B cell (primary cell): ENCODE results near the gene NIP7. TPM values are rescaled to one million over a fixed set of nuclear protein-coding genes. Genes with fewer than 3 reads are reported as not detected.
A peak's percentile ranks its signal among the peaks of the same experiment; 100 is the strongest.

Source experiments
- ATAC-seq: fragments of 200-7000 bp; cut with Tn5 transposase; one replicate; pipeline ENCODE4 v1.10.0; 2021; ENCODE audit warnings: low read depth, mild to moderate bottlenecking, moderate number of reproducible peaks, moderate library complexity
- CTCF ChIA-PET: fragments of 350-600 bp; sonication (Branson Sonifier 250); formaldehyde crosslinking; loops from one replicate; lab custom pipeline; 2021; ENCODE audit warnings: antibody characterized with exemption, inconsistent platforms; lab: Charles Lee
- POLR2A ChIA-PET: fragments of 350-600 bp; sonication (Branson Sonifier 250); formaldehyde crosslinking; loops from one replicate; lab custom pipeline; 2021; ENCODE audit warnings: antibody characterized with exemption; lab: Charles Lee
- DNase-seq: peaks from one replicate; pipeline ENCODE4 v3.0.0; 2013
- H2AFZ ChIP-seq: 2 replicates; pipeline ENCODE4 v1.6.1; 2012; ENCODE audit warnings: mild to moderate bottlenecking, low read depth, low read length; ENCODE audit not compliant: insufficient read depth, poor library complexity, severe bottlenecking
- H3K27ac ChIP-seq, 2 donors: 1 replicate in 1 of 2; 2 replicates in 1 of 2; pipeline ENCODE4 v1.5.1; 2012 to 2013; ENCODE audit warnings: low read length in 2 of 2, mild to moderate bottlenecking in 2 of 2, moderate library complexity in 1 of 2
- H3K27me3 ChIP-seq, 4 experiments: fragments of 200-600 bp in 1 of 4; sonication (generic) in 1 of 4; replicated peaks in 1 of 4; 1 replicate in 2 of 4; 2 replicates in 2 of 4; pipeline versions ENCODE4 v1.6.1 to v1.7.0; 2013 to 2016; ENCODE audit warnings: low read length in 3 of 4, mild to moderate bottlenecking in 2 of 4, mixed read lengths in 1 of 4, moderate library complexity in 1 of 4; ENCODE audit not compliant: insufficient read depth in 4 of 4, control insufficient read depth in 3 of 4; ENCODE audit errors: control extremely low read depth in 1 of 4
- H3K36me3 ChIP-seq, 2 experiments: replicated peaks in 1 of 2; 1 replicate in 1 of 2; 2 replicates in 1 of 2; pipeline versions ENCODE4 v1.6.1 to v1.7.1; 2013; ENCODE audit warnings: low read length in 1 of 2; ENCODE audit not compliant: insufficient read depth in 2 of 2, control insufficient read depth in 1 of 2; ENCODE audit errors: control extremely low read depth in 1 of 2, extremely low read depth in 1 of 2
- H3K4me1 ChIP-seq, 2 donors: fragments of 200-600 bp in 1 of 2; sonication (generic) in 1 of 2; 1 replicate in 1 of 2; 2 replicates in 1 of 2; pipeline versions ENCODE4 v1.5.1 to v1.6.1; 2013 to 2017; ENCODE audit warnings: low read length in 2 of 2; ENCODE audit not compliant: control insufficient read depth in 2 of 2, insufficient read depth in 2 of 2
- H3K4me2 ChIP-seq: replicated peaks from 2 replicates; pipeline ENCODE3; 2012; ENCODE audit warnings: mild to moderate bottlenecking, low read depth, low read length; ENCODE audit not compliant: poor library complexity, severe bottlenecking
- H3K4me3 ChIP-seq, 5 experiments: fragments of 200-600 bp in 1 of 5; sonication (generic) in 1 of 5; 1 replicate in 3 of 5; 2 replicates in 2 of 5; pipeline versions ENCODE4 v1.5.1 to v1.7.0; 2011 to 2016; ENCODE audit warnings: low read length in 4 of 5, mild to moderate bottlenecking in 4 of 5, low read depth in 2 of 5, control low read depth in 1 of 5, moderate library complexity in 1 of 5; ENCODE audit not compliant: insufficient read depth in 1 of 5; ENCODE audit errors: control extremely low read depth in 1 of 5, extremely low read depth in 1 of 5
- H3K79me2 ChIP-seq: fragments of 200-600 bp; sonication (generic); one replicate; pipeline ENCODE4 v1.6.0; 2016; ENCODE audit warnings: low read length; ENCODE audit not compliant: control insufficient read depth, insufficient read depth
- H3K9ac ChIP-seq: fragments of 200-600 bp; sonication (generic); 2 replicates; pipeline ENCODE4 v1.6.1; 2017; ENCODE audit warnings: mild to moderate bottlenecking, low read length, moderate library complexity
- H3K9me3 ChIP-seq, 3 donors: one replicate each; pipeline versions ENCODE4 v1.6.1 to v1.7.1; 2013; ENCODE audit warnings: low read length in 2 of 3; ENCODE audit not compliant: control insufficient read depth in 2 of 3, insufficient read depth in 1 of 3; ENCODE audit errors: control extremely low read depth in 1 of 3
- H4K20me1 ChIP-seq: 2 replicates; pipeline ENCODE4 v1.6.0; 2012; ENCODE audit warnings: mild to moderate bottlenecking, low read length; ENCODE audit not compliant: insufficient read depth, control insufficient read depth, poor library complexity, severe bottlenecking
- H3K27ac Mint-ChIP-seq: one replicate; pipeline ENCODE4 v1.8.0; 2021; ENCODE audit warnings: mixed read lengths
- H3K27me3 Mint-ChIP-seq: one replicate; pipeline ENCODE4 v1.8.0; 2021; ENCODE audit warnings: mixed read lengths
- H3K4me1 Mint-ChIP-seq: one replicate; pipeline ENCODE4 v1.8.0; 2021; ENCODE audit warnings: mixed read lengths
- H3K4me3 Mint-ChIP-seq: one replicate; pipeline ENCODE4 v1.8.0; 2021; ENCODE audit warnings: mixed read lengths
- H3K9me3 Mint-ChIP-seq: one replicate; pipeline ENCODE4 v1.8.0; 2022; ENCODE audit warnings: mixed read lengths; ENCODE audit not compliant: insufficient read depth
- CTCF ChIP-seq: fragments of 200-600 bp; IDR thresholded peaks from one replicate; pipeline ENCODE4 v1.8.0; 2022; ENCODE audit warnings: antibody characterized with exemption, mild to moderate bottlenecking
- EZH2 ChIP-seq: IDR thresholded peaks from 2 replicates; pipeline ENCODE4 v1.6.1; 2012; ENCODE audit warnings: borderline replicate concordance, low read depth, mild to moderate bottlenecking, moderate library complexity, low read length; ENCODE audit not compliant: insufficient read depth, poor library complexity, severe bottlenecking
- WGBS: methylation state at CpG from one replicate; pipeline ENCODE4 v1.1.5; 2013; ENCODE audit warnings: missing lambda C conversion rate; ENCODE audit not compliant: insufficient coverage; 5-methylcytosine and 5-hydroxymethylcytosine counted together
- intact Hi-C: fragments of 100-400 bp; cut with micrococcal nuclease; formaldehyde crosslinking; loops from one replicate; pipeline ENCODE4 v1.10.0; 2022
- polyA plus RNA-seq: library from polyadenylated mRNA; depleted of rRNA; stranded (reverse); fragments of >200 nt; gene quantifications from 2 replicates; pipeline ENCODE4 v1.2.3, GENCODE V29; 2012
- total RNA-seq, 2 donors: library from RNA; stranded (reverse); fragments of 120-200 nt in 1 of 2; gene quantifications; 1 replicate in 1 of 2; 2 replicates in 1 of 2; pipeline versions ENCODE4 v1.2.3 to v1.2.4, GENCODE V29; 2013 to 2022

Gene NIP7
- total and polyA plus RNA-seq, 2 donors (not counting 1 experiment from before 2014, with no cell fraction given): 4.4 to 20.2 TPM

GRCh38 chr16:69319826-69320739 lies 19.5 kb upstream of the NIP7 start:
- ATAC-seq: no peak
- ChIA-PET CTCF (no interaction called here), POLR2A (no interaction called here)
- no peak for TF ChIP-seq CTCF
- no peak for TF ChIP-seq EZH2
- Histone ChIP-seq H4K20me1 (peaks cover 93% of the 10 kb centered on the region), H3K4me3 (no peak overlapping the region), H3K79me2 (peaks cover 81% of the 10 kb centered on the region), H3K9me3 (no peaks in the 10 kb centered on the region), H3K36me3 (peaks cover 2 to 84% of the 10 kb centered on the region in 2 experiments), H3K4me2 (no peak overlapping the region), H3K27me3 (no peaks in the 10 kb centered on the region), H2AFZ (no peak overlapping the region), H3K4me1 (no peaks in the 10 kb centered on the region), H3K9ac (no peak overlapping the region), H3K27ac (no peak overlapping the region)
- 97% methylated on average over 25 of the region's 30 CpGs for WGBS
- no peak for DNase-seq
- intact Hi-C loops: loop anchor here (10.0 kb wide), 1 partner anchor 785 kb away; the partner anchor contains the start of gene ZFP90
- Mint-ChIP-seq H3K4me3 (no peak overlapping the region), H3K27me3 (no peaks in the 10 kb centered on the region), H3K4me1 (peaks cover 6% of the 10 kb centered on the region), H3K27ac (peak overlapping the region; percentile 10), H3K9me3 (no peaks in the 10 kb centered on the region)

GRCh38 chr16:69320740-69321073 lies 18.9 kb upstream of the NIP7 start:
- ATAC-seq: no peak
- Histone ChIP-seq H3K79me2 (peaks cover 79% of the 10 kb centered on the region), H2AFZ (no peak overlapping the region), H3K27ac (no peak overlapping the region), H3K9ac (no peak overlapping the region), H3K36me3 (peaks cover 1 to 80% of the 10 kb centered on the region in 2 experiments), H3K27me3 (no peaks in the 10 kb centered on the region), H3K4me2 (no peak overlapping the region), H4K20me1 (peaks cover 90% of the 10 kb centered on the region), H3K9me3 (no peaks in the 10 kb centered on the region), H3K4me1 (no peaks in the 10 kb centered on the region), H3K4me3 (no peak overlapping the region)
- WGBS: 93% methylated on average over 13 of the region's 13 CpGs
- DNase-seq: no peak
- TF ChIP-seq EZH2 (no peak), CTCF (no peak)
- Mint-ChIP-seq H3K9me3 (no peaks in the 10 kb centered on the region), H3K4me3 (no peak overlapping the region), H3K4me1 (peaks cover 7% of the 10 kb centered on the region), H3K27ac (no peak overlapping the region), H3K27me3 (no peaks in the 10 kb centered on the region)
- CTCF ChIA-PET: no interaction called here
- intact Hi-C loops: no loop called here
- POLR2A ChIA-PET: no interaction called here
